ENCODE results near the gene AZIN2.

DNA sequence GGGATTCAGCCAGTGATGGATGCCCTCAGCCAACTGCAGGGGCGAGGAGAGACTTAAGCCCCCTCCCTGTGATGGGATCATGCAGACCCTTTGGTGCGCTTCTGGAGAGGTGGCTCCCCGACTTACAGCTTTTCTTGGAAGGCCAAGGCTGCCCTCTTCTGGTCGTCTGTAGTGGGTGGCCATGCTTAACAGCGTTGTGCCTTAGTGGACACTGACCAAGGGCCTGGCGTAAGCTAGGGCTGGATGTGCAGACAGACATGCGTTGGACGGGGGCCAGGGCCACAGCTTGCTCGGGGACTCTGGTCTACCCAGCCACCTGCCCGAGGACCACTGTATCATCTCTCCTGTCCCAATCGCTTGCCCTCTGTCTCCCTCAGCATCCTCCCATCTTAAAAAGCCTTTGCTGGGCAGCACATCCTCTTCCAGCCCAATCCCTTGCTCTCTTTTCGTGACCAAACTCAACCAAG lies 5.5 kb downstream of the AZIN2 start:
- TF ChIP-seq CTCF (IDR thresholded peaks at IDR 0.05; ENCODE audit: extremely low read depth in 1 of 2, insufficient read depth in 1 of 2, low read depth in 1 of 2, low read length in 2 of 2) (peak; percentile 71 to 91), POLR2A (IDR thresholded peaks at IDR 0.05; ENCODE audit: low read depth, low read length) (no peak), EZH2 (IDR thresholded peaks at IDR 0.05; ENCODE audit: borderline replicate concordance, low read depth, low read length, severe bottlenecking) (no peak), POLR2AphosphoS5 (IDR thresholded peaks at IDR 0.05; ENCODE audit: insufficient read depth, low read depth, low read length) (no peak), MYC (IDR thresholded peaks at IDR 0.05; ENCODE audit: low read depth, low read length) (no peak), MAX (IDR thresholded peaks at IDR 0.05; ENCODE audit: insufficient read depth, insufficient read length) (no peak), JUN (IDR thresholded peaks at IDR 0.05; ENCODE audit: borderline replicate concordance, insufficient read depth, insufficient read length, low read depth) (no peak), GATA2 (IDR thresholded peaks at IDR 0.05; ENCODE audit: insufficient read depth, insufficient read length, low read depth, low read length) (no peak)
